Osteoblast (primary cell): ENCODE data around the gene GPM6B. TPM values are rescaled to one million over a fixed set of nuclear protein-coding genes. Genes with fewer than 3 reads are reported as not detected.
"Not testable (repeated sequence)": the region's sequence is repeated elsewhere in the genome, so short reads cannot be mapped to it uniquely, and the experiment has no call there.

Source experiments
- DNase-seq: peaks from one replicate; pipeline ENCODE4 v3.0.0; 2011; ENCODE audit warnings: low spot score, mixed read lengths; ENCODE audit not compliant: insufficient read length; ENCODE audit errors: missing footprints
- H2AFZ ChIP-seq: 2 replicates; pipeline ENCODE4 v1.6.0; 2011; ENCODE audit warnings: mild to moderate bottlenecking, low read length
- H3K27ac ChIP-seq: 2 replicates; pipeline ENCODE4 v1.5.1; 2011; ENCODE audit warnings: mild to moderate bottlenecking, low read depth, low read length, moderate library complexity
- H3K27me3 ChIP-seq: 2 replicates; pipeline ENCODE4 v1.6.0; 2012; ENCODE audit warnings: mild to moderate bottlenecking, control low read depth, inconsistent platforms, low read length, moderate library complexity; ENCODE audit not compliant: insufficient read depth
- H3K36me3 ChIP-seq: 2 replicates; pipeline ENCODE4 v1.5.1; 2011; ENCODE audit warnings: mild to moderate bottlenecking, low read length, control low read depth, moderate library complexity; ENCODE audit not compliant: insufficient read depth
- H3K4me1 ChIP-seq: 2 replicates; pipeline ENCODE4 v1.5.1; 2011; ENCODE audit warnings: mild to moderate bottlenecking, low read length, control low read depth, moderate library complexity; ENCODE audit not compliant: insufficient read depth
- H3K4me2 ChIP-seq: 2 replicates; pipeline ENCODE4 v1.6.0; 2011; ENCODE audit warnings: mild to moderate bottlenecking, low read length; ENCODE audit not compliant: insufficient read depth
- H3K4me3 ChIP-seq: fragments of 200-600 bp; sonication (generic); 3 replicates; pipeline ENCODE4 v1.5.1; 2012; ENCODE audit warnings: mild to moderate bottlenecking, low read length, inconsistent platforms; ENCODE audit not compliant: insufficient read depth
- H3K79me2 ChIP-seq: 2 replicates; pipeline ENCODE4 v1.6.0; 2012; ENCODE audit warnings: mild to moderate bottlenecking, low read length, control low read depth, inconsistent platforms; ENCODE audit not compliant: insufficient read depth
- H3K9me3 ChIP-seq: 2 replicates; pipeline ENCODE4 v1.5.1; 2011; ENCODE audit warnings: low read depth, low read length, control low read depth
- H4K20me1 ChIP-seq: 2 replicates; pipeline ENCODE4 v1.6.0; 2012; ENCODE audit warnings: mild to moderate bottlenecking, low read length, control low read depth; ENCODE audit not compliant: insufficient read depth
- CTCF ChIP-seq: IDR thresholded peaks from 2 replicates; pipeline ENCODE4 v1.5.1; 2011; ENCODE audit warnings: mild to moderate bottlenecking, low read depth, low read length, moderate library complexity; ENCODE audit errors: extremely low read depth
- total RNA-seq: library from RNA; depleted of rRNA; stranded (reverse); fragments of >200 nt; gene quantifications from 2 replicates; pipeline ENCODE4 v1.2.3, GENCODE V29; 2012

GPM6B gene
- total RNA-seq, 1 donor = 1.1 TPM

DNA sequence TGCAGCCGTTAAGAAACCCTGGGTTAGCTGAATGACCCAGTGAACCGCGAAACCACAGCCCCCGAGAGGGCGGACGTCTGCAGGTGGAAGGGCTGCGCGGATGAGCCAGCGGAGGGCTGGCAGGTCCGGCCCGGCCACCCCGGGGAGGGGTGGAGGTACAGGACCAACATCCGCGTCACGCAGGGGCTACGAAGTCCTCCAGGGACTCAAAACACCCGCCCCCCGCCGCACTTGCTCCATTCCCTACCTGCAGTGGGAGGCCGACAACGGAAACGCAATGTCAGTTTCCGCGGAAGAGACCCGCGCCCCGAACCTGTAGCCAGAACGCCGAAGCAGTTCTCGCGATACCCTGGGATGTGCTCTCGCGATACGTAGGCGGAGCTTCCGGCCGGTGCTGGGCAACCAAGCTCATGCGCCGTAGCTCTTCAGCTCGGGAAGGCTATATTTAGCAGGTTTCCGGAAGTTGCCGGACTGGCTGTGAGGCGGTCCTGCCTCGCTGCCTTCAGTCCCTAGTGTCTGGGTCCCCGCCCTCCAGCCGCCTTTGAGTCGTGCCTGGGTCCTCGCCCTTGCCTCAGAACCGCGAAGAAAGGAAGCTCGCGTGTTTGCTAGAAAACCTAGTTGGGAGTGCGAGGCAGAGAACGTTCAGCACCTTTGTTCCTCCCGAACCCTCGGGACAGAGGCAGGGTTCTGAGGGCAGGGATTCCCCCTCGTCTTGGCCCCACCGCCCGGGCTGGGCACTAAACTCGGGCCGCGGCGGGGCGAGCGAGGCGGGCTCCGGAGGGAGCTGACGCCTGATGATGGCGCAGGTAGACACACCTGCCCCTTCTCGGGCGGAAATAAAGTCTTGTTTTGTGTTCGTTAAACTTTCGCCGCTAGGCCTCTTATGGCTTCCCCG is 82.4 kb downstream of the GPM6B start, which contains the start of the genes OFD1 and TRAPPC2:
TSS of gene OFD1 (plus strand) at position 471 of the 895 bp plus-strand sequence. CDS start at position 795, 324 bp downstream.
TSS of gene TRAPPC2 (minus strand) at position 343 of the 895 bp plus-strand sequence. CDS start 14,657 bp downstream, outside the sequence.
- H3K36me3 ChIP-seq = no peaks in the 10 kb centered on the region
- no peak for TF ChIP-seq CTCF
- peaks cover 16% of the 10 kb centered on the region for H3K4me1 ChIP-seq
- peaks cover 41% of the 10 kb centered on the region for H3K79me2 ChIP-seq
- no peaks in the 10 kb centered on the region for H3K9me3 ChIP-seq
- peaks cover 2% of the 10 kb centered on the region for H4K20me1 ChIP-seq
- peak within 1 kb of the TSS; percentile 77 for H3K27ac ChIP-seq
- peak within 1 kb of the TSS; percentile 89 for H2AFZ ChIP-seq
- H3K27me3 ChIP-seq = no peaks in the 10 kb centered on the region
- H3K4me3 ChIP-seq = peak within 1 kb of the TSS; percentile 94
- H3K4me2 ChIP-seq = peak within 1 kb of the TSS; percentile 90
- peak; percentile 95 for DNase-seq

- no peak for TF ChIP-seq CTCF
- Histone ChIP-seq H3K79me2 (peaks cover 44% of the 10 kb centered on the region), H2AFZ (no peak overlapping the region), H3K4me1 (peaks cover 16% of the 10 kb centered on the region), H3K27ac (peak overlapping the region; percentile 77), H3K4me2 (peak overlapping the region; percentile 90), H3K9me3 (no peaks in the 10 kb centered on the region), H3K27me3 (no peaks in the 10 kb centered on the region), H4K20me1 (peaks cover 2% of the 10 kb centered on the region), H3K36me3 (no peaks in the 10 kb centered on the region), H3K4me3 (peak overlapping the region; percentile 94)
- DNase-seq = no peak
Observed at GRCh38 chrX:13733506-13733905, 83.4 kb downstream of the GPM6B start.

DNA sequence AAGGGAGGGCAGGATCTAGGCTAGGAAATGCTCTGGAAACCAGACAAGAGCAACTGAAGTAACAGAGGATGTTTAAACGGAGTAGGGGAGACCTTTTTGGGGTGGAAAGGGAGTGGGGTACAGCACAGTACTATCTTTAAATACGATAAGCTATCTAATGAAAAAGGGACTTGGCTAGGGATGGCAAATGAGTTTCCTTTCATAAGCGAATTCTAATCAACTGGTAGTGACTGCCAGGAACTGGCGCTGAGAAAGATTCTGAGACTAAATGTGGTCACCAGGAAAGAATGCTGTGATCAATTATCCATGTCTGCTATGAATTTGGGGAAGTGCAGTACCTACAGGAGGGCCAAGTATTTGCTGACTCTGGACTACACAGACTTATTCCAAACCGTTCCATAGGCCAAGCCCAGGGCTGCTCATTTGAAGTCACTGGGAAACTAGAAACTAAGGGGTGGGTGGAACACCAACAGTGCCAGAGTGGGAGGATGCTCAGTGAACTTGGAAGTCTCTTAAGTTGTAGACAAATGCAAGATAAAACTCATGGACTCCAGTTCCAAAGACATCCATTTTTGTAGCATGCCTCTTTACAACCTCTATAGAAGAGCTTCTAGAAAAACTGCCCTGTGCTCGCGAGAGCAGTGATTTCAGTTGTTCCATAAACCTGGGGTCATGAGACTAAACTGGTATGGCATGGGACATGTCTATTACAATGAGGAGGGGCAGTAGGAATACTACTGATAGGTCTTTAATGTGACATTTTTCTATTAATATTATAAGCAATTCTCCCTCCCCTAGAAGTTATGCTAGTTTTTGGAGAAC is 84.4 kb downstream of the GPM6B start:
- H3K4me1 ChIP-seq = peaks cover 16% of the 10 kb centered on the region
- H3K79me2 ChIP-seq = peaks cover 47% of the 10 kb centered on the region
- H3K4me2 ChIP-seq = no peak overlapping the region
- H3K27ac ChIP-seq = no peak overlapping the region
- no peak overlapping the region for H2AFZ ChIP-seq
- H3K27me3 ChIP-seq = no peaks in the 10 kb centered on the region
- no peak overlapping the region for H3K4me3 ChIP-seq
- peaks cover 2% of the 10 kb centered on the region for H4K20me1 ChIP-seq
- H3K36me3 ChIP-seq = no peaks in the 10 kb centered on the region
- no peaks in the 10 kb centered on the region for H3K9me3 ChIP-seq
- no peak for DNase-seq
- no peak for TF ChIP-seq CTCF

DNA sequence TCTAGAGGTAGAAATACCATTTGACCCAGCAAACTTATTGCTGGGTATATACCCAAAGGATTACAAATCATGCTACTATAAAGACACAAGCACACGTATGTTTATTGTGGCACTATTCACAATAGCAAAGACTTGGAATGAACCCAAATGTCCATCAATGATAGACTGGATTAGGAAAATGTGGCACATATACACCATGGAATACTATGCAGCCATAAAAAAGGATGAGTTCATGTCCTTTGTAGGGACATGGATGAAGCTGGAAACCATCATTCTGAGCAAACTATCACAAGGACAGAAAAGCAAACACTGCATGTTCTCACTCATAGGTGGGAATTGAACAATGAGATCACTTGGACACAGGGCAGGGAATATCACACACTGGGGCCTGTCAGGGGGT is 86.4 kb downstream of the GPM6B start:
- H3K4me2 ChIP-seq, H3K27me3 ChIP-seq, H3K27ac ChIP-seq, H2AFZ ChIP-seq, H3K9me3 ChIP-seq, H3K4me3 ChIP-seq, H4K20me1 ChIP-seq, H3K36me3 ChIP-seq, DNase-seq: not testable (repeated sequence)
- Histone ChIP-seq H3K4me1 (peaks cover 11% of the 10 kb centered on the region), H3K79me2 (peaks cover 54% of the 10 kb centered on the region)

GRCh38 chrX:13726583-13726982 is 90.3 kb downstream of the GPM6B start:
- H3K4me1 ChIP-seq, H3K27me3 ChIP-seq, DNase-seq, H3K4me3 ChIP-seq, H2AFZ ChIP-seq, H3K4me2 ChIP-seq, H3K36me3 ChIP-seq, H3K27ac ChIP-seq, H3K9me3 ChIP-seq: not testable (repeated sequence)
- H4K20me1 ChIP-seq = peaks cover 12% of the 10 kb centered on the region
- H3K79me2 ChIP-seq = peaks cover 53% of the 10 kb centered on the region

GRCh38 chrX:13724878-13725277 is 92.0 kb downstream of the GPM6B start:
- H3K4me2 ChIP-seq, H3K4me3 ChIP-seq, H3K27me3 ChIP-seq, H3K9me3 ChIP-seq, H2AFZ ChIP-seq, H3K27ac ChIP-seq, H3K36me3 ChIP-seq, DNase-seq, H3K4me1 ChIP-seq: not testable (repeated sequence)
- Histone ChIP-seq H3K79me2 (peaks cover 63% of the 10 kb centered on the region), H4K20me1 (peaks cover 18% of the 10 kb centered on the region)
